22Rv1 (cell line): ENCODE data around the gene SH3TC1.

Experiments
- CTCF ChIP-seq: fragments of 450-650 bp; IDR thresholded peaks from 2 replicates; pipeline ENCODE4 v1.5.1; 2017; ENCODE audit warnings: mild to moderate bottlenecking
- ZFX ChIP-seq: fragments of 450-650 bp; IDR thresholded peaks from 2 replicates; pipeline ENCODE4 v1.6.1; 2017; ENCODE audit warnings: antibody characterized with exemption, borderline replicate concordance

GRCh38 chr4:8164687-8165086 is 34.4 kb upstream of the SH3TC1 start:
- no peak for TF ChIP-seq ZFX
- no peak for TF ChIP-seq CTCF
